Muscle layer of colon (tissue), 2 donors: ENCODE measurements around the gene RRP12.
A peak's percentile ranks its signal among the peaks of the same experiment; 100 is the strongest.
"Not testable (repeated sequence)": the region's sequence is repeated elsewhere in the genome, so short reads cannot be mapped to it uniquely, and the experiment has no call there.

Experiments
- H3K27ac ChIP-seq: one replicate; pipeline ENCODE4 v1.7.0; 2013; ENCODE audit warnings: low read depth, mild to moderate bottlenecking, low read length, moderate library complexity
- H3K27me3 ChIP-seq, 2 donors: one replicate each; pipeline ENCODE4 v1.7.0; 2013; ENCODE audit warnings: low read length in 2 of 2, mild to moderate bottlenecking in 2 of 2; ENCODE audit not compliant: insufficient read depth in 2 of 2, control insufficient read depth in 1 of 2
- H3K36me3 ChIP-seq: one replicate; pipeline ENCODE4 v1.7.0; 2013; ENCODE audit warnings: mild to moderate bottlenecking, low read length; ENCODE audit not compliant: insufficient read depth
- H3K4me1 ChIP-seq: one replicate; pipeline ENCODE4 v1.7.0; 2013; ENCODE audit warnings: mild to moderate bottlenecking, low read length; ENCODE audit not compliant: insufficient read depth
- H3K4me3 ChIP-seq, 2 donors: one replicate each; pipeline ENCODE4 v1.7.0; 2013; ENCODE audit warnings: low read length in 2 of 2, low read depth in 1 of 2, mild to moderate bottlenecking in 1 of 2, moderate library complexity in 1 of 2
- H3K9ac ChIP-seq: one replicate; pipeline ENCODE4 v1.7.0; 2013; ENCODE audit warnings: low read length
- H3K9me3 ChIP-seq: one replicate; pipeline ENCODE4 v1.7.0; 2013; ENCODE audit warnings: mild to moderate bottlenecking, low read length
- donor health status: abdominal sarcoma.
- donor health status: Adenocarcinoma of cecum.

Gene RRP12

GRCh38 chr10:97406483-97406882 lies 5.3 kb upstream of the RRP12 start:
- H3K4me1 ChIP-seq, H3K36me3 ChIP-seq, H3K9me3 ChIP-seq, H3K9ac ChIP-seq, H3K27ac ChIP-seq, H3K4me3 ChIP-seq, H3K27me3 ChIP-seq: not testable (repeated sequence)

DNA sequence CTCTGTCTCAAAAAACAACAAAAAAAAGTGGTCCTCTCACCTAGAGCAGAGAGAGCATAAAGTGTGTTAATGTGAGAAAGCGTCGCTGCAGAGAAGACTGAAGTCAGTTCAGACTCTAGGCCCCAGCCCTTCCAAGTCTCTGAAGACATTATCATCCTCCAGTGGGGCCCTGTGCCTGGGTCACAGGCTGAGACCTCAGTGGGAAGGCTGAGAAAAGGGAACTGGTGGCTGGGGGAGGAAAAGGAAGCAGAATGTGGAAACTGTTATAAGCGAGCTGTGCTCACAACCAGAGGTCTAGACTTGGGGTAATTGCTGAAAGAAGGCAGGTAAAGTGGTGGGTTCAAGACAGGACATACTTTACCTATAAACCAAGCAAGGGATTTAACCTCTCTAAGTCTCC lies 4.9 kb upstream of the RRP12 start:
- no peaks in the 10 kb centered on the region for H3K36me3 ChIP-seq
- no peak overlapping the region for H3K9ac ChIP-seq
- H3K4me3 ChIP-seq = no peak overlapping the region
- H3K27me3 ChIP-seq = no peaks in the 10 kb centered on the region
- H3K9me3 ChIP-seq = no peaks in the 10 kb centered on the region
- peaks cover 11% of the 10 kb centered on the region for H3K4me1 ChIP-seq
- no peak overlapping the region for H3K27ac ChIP-seq

DNA sequence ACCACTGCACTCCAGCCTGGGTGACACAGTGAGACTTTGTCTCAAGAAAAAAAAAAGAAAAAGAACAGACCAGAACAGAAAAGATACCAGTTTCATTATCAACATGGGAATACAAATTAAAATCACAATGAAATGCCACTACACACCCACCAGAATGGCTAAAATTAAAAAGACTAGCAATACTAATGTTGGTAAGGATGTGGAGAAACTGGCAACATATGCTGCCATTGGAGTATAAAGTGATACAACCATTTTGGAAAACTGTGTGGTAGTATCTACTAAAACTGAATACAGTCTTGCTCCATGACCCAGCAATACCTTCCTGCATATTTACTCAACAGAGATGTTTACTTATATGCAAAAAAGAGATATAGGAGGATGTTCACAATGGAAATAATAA lies 2.9 kb upstream of the RRP12 start:
- H3K9ac ChIP-seq = no peak overlapping the region
- H3K9me3 ChIP-seq = no peaks in the 10 kb centered on the region
- H3K4me3 ChIP-seq = no peak overlapping the region
- no peak overlapping the region for H3K27ac ChIP-seq
- H3K36me3 ChIP-seq = no peaks in the 10 kb centered on the region
- H3K4me1 ChIP-seq = peaks cover 18% of the 10 kb centered on the region
- no peaks in the 10 kb centered on the region for H3K27me3 ChIP-seq

GRCh38 chr10:97401455-97401919 lies 347 bp upstream of the RRP12 start:
- Histone ChIP-seq H3K27ac (peak overlapping the region; percentile 53), H3K9me3 (no peaks in the 10 kb centered on the region), H3K9ac (no peak overlapping the region), H3K27me3 (no peaks in the 10 kb centered on the region), H3K4me3 (peak overlapping the region; percentile 58 to 91), H3K4me1 (peaks cover 10% of the 10 kb centered on the region), H3K36me3 (no peaks in the 10 kb centered on the region)

DNA sequence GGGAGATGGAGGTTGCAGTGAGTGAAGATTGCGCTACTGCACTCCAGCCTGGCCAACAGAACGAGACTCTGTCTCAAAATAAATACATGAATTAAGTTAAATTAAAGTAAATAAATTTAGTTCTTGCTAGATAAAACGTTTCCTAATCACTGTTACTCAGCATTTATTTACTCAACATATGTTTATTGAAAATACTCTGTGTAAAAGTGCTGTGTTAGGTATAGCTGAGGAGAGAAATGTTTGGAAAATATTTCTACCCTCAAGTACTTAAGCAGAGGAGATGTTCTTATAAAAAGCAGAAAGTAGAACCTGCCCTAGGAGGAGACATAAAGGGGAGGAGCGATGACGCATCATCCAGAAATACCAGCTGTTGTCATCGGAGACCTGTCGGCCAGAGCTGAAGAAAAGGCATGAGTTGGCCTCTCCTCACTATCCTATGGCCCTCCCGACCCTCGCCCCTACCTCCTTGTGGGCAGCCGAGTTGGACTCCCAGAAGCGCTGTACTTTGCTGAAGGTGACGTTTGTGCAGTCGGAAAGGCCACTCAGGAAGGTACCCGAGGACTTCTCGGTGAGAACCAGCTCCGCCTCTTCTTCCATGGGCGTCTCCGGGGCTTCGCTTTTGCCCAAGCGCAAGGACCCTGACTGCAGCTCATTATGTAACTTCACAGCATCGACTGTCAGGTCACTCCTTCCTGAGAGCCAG lies 1.1 kb downstream of the RRP12 start:
- Histone ChIP-seq H3K27me3 (no peaks in the 10 kb centered on the region), H3K4me3 (peak overlapping the region; percentile 58 to 91), H3K9me3 (no peaks in the 10 kb centered on the region), H3K4me1 (peaks cover 10% of the 10 kb centered on the region), H3K36me3 (peaks cover 7% of the 10 kb centered on the region), H3K27ac (peak overlapping the region; percentile 12), H3K9ac (peak overlapping the region; percentile 69)

DNA sequence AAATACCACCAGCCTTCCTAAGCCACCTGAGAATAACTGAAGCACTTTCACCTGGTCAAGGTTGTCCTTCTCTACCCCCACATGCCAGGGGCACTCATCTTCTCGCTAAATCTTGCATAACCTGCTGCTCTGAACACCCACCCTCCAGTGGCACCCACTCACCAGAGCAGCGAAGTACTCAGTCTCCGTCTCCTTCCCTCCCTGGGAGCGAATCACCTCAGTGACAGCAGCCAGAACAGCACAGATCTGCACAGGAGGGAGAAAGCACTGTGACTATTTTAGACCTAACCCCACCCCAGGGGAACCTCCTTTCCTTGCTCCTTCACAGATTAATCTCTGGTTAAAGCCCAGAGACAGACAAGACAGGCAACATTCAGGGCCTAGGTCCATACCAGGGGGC lies 5.1 kb downstream of the RRP12 start:
- no peak overlapping the region for H3K9ac ChIP-seq
- H3K27me3 ChIP-seq = no peaks in the 10 kb centered on the region
- H3K4me3 ChIP-seq = no peak overlapping the region
- H3K4me1 ChIP-seq = peaks cover 6% of the 10 kb centered on the region
- H3K27ac ChIP-seq = no peak overlapping the region
- peaks cover 15% of the 10 kb centered on the region for H3K36me3 ChIP-seq
- no peaks in the 10 kb centered on the region for H3K9me3 ChIP-seq

GRCh38 chr10:97393034-97393573 lies 8.0 kb downstream of the RRP12 start:
- H3K9me3 ChIP-seq = no peaks in the 10 kb centered on the region
- no peaks in the 10 kb centered on the region for H3K27me3 ChIP-seq
- H3K4me1 ChIP-seq = no peaks in the 10 kb centered on the region
- H3K9ac ChIP-seq = no peak overlapping the region
- H3K27ac ChIP-seq = no peak overlapping the region
- peaks cover 27% of the 10 kb centered on the region for H3K36me3 ChIP-seq
- no peak overlapping the region for H3K4me3 ChIP-seq

GRCh38 chr10:97390091-97390490 lies 11.0 kb downstream of the RRP12 start:
- Histone ChIP-seq H3K27me3 (no peaks in the 10 kb centered on the region), H3K4me1 (no peaks in the 10 kb centered on the region), H3K36me3 (peaks cover 21% of the 10 kb centered on the region), H3K9me3 (no peaks in the 10 kb centered on the region), H3K9ac (no peak overlapping the region), H3K27ac (no peak overlapping the region), H3K4me3 (no peak overlapping the region)

DNA sequence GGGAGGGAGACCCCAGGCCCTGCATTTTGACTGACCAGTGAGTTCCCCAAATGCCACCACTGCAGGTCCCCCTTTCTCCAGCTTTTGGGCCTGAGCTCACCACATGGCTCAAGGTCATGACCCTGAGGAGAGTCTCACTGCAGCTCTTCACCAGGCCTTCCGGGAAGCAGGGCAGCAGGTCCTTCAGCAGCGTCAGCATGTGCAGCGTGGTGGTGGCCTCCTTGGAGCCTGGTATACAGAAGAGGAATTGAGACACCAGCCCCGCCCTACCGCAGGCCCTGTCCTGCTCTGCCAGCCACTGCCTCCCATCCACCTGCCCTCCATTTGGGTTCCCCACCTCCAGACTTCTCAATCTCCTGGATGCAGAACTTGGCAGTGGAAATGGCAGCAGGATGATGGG lies 13.0 kb downstream of the RRP12 start:
- Histone ChIP-seq H3K36me3 (peaks cover 25% of the 10 kb centered on the region), H3K9ac (no peak overlapping the region), H3K4me1 (no peaks in the 10 kb centered on the region)

DNA sequence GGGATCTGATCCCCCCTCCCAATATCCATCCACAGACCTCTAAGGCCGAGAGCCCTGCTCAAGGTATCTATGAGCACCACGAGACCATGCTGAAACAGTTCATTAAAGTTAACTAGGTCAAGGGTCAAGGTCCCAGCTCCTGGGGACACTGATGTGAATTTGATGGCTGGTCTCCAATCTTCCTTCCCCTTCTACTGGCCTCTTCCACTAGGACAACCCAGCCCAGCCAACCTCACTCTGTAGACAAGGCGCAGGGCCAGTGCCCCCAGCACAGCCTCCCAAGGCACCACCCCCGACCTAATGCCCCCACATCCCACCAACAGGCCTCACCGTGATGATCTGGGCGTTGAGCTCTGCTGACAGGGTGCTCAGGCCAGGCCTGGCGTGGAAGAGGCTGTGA lies 15.6 kb downstream of the RRP12 start:
- no peaks in the 10 kb centered on the region for H3K27me3 ChIP-seq
- no peak overlapping the region for H3K9ac ChIP-seq
- H3K36me3 ChIP-seq = peaks cover 22% of the 10 kb centered on the region
- H3K27ac ChIP-seq = no peak overlapping the region
- H3K9me3 ChIP-seq = no peaks in the 10 kb centered on the region
- no peak overlapping the region for H3K4me3 ChIP-seq
- H3K4me1 ChIP-seq = no peaks in the 10 kb centered on the region

More for the DNA sequence above, 13.0 kb downstream of the RRP12 start:
- no peak overlapping the region for H3K27ac ChIP-seq
- no peaks in the 10 kb centered on the region for H3K9me3 ChIP-seq
- H3K27me3 ChIP-seq = no peaks in the 10 kb centered on the region
- no peak overlapping the region for H3K4me3 ChIP-seq

DNA sequence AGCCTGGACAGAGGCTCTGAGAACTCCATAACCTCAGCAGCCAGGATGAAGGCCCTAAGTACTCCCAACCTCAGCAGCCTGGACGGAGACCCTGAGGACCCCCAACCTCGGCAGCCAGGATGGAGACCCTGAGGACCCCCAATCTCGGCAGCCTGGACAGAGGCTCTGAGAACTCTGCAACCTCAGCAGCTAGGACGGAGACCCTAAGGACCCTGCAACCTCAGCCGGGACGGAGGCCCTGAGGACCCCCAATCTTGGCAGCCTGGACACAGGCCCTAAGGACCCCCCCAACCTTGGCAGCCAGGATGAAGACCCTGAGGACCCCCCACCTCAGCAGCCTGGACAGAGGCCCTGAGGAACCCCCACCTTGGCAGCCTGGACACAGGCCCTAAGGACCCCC lies 16.5 kb downstream of the RRP12 start:
- H3K4me1 ChIP-seq = no peaks in the 10 kb centered on the region
- H3K27me3 ChIP-seq = no peaks in the 10 kb centered on the region
- H3K4me3 ChIP-seq = no peak overlapping the region
- H3K9ac ChIP-seq = no peak overlapping the region
- H3K36me3 ChIP-seq = peaks cover 14% of the 10 kb centered on the region
- H3K9me3 ChIP-seq = no peaks in the 10 kb centered on the region
- no peak overlapping the region for H3K27ac ChIP-seq

GRCh38 chr10:97384156-97384555 lies 17.0 kb downstream of the RRP12 start:
- Histone ChIP-seq H3K9ac (no peak overlapping the region), H3K27me3 (no peaks in the 10 kb centered on the region), H3K36me3 (peaks cover 17% of the 10 kb centered on the region), H3K27ac (no peak overlapping the region), H3K4me3 (no peak overlapping the region), H3K9me3 (no peaks in the 10 kb centered on the region), H3K4me1 (no peaks in the 10 kb centered on the region)
